Suprapubic skin (tissue), 4 donors: ENCODE data around the gene SLC5A9.

Experiments used
- EP300 ChIP-seq: sonication (generic); formaldehyde crosslinking; IDR thresholded peaks from one replicate; pipeline ENCODE4 v1.6.1; 2017; ENCODE audit warnings: antibody characterized with exemption
- POLR2A ChIP-seq, 2 donors: fragments of 450-650 bp; IDR thresholded peaks; one replicate each; pipeline ENCODE4 v1.6.1; 2017; ENCODE audit warnings: antibody characterized with exemption in 2 of 2, mild to moderate bottlenecking in 2 of 2, moderate library complexity in 2 of 2
- POLR2AphosphoS5 ChIP-seq, 3 donors: sonication (generic); formaldehyde crosslinking; IDR thresholded peaks; one replicate each; pipeline ENCODE4 v1.6.1; 2017; ENCODE audit warnings: antibody characterized with exemption in 3 of 3
- TF ChIP-seq, protein P1 (sequence below), 2 donors: fragments of 200-600 bp in 1 of 2; fragments of 450-650 bp in 1 of 2; sonication (generic) in 1 of 2; IDR thresholded peaks; one replicate each; pipeline ENCODE4 v1.5.1; 2016 to 2019; ENCODE audit warnings: antibody characterized with exemption in 2 of 2, mild to moderate bottlenecking in 1 of 2, moderate library complexity in 1 of 2

GRCh38 chr1:48251821-48252220 is 29.3 kb downstream of the SLC5A9 start:
- TF ChIP-seq, protein P1, sequence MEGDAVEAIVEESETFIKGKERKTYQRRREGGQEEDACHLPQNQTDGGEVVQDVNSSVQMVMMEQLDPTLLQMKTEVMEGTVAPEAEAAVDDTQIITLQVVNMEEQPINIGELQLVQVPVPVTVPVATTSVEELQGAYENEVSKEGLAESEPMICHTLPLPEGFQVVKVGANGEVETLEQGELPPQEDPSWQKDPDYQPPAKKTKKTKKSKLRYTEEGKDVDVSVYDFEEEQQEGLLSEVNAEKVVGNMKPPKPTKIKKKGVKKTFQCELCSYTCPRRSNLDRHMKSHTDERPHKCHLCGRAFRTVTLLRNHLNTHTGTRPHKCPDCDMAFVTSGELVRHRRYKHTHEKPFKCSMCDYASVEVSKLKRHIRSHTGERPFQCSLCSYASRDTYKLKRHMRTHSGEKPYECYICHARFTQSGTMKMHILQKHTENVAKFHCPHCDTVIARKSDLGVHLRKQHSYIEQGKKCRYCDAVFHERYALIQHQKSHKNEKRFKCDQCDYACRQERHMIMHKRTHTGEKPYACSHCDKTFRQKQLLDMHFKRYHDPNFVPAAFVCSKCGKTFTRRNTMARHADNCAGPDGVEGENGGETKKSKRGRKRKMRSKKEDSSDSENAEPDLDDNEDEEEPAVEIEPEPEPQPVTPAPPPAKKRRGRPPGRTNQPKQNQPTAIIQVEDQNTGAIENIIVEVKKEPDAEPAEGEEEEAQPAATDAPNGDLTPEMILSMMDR (IDR thresholded peaks at IDR 0.05) = no peak
- TF ChIP-seq POLR2A (IDR thresholded peaks at IDR 0.05) = no peak
- no peak for TF ChIP-seq POLR2AphosphoS5 (IDR thresholded peaks at IDR 0.05)
- no peak for TF ChIP-seq EP300
